Measurements from ENCODE around the gene MAP1LC3B.

Gene MAP1LC3B

GRCh38 chr16:87453326-87453725 is 61.2 kb downstream of the MAP1LC3B start:
- H3K36me3 ChIP-seq (ENCODE audit: control insufficient read depth in 2 of 2, insufficient read depth in 1 of 2, low read length in 2 of 2), result peaks cover 20 to 65% of the 10 kb centered on the region in 2 experiments; a peak in 2 of 3 replicates
- CTCF ChIA-PET, result interaction anchor here (0.9 to 1.5 kb wide), 3 partner anchors 9 to 183 kb away, joined by 3 to 7 read pairs (median 3); no protein-coding TSS in a partner anchor
- POLR2A ChIA-PET, result no interaction called here
- H3K4me3 ChIP-seq (ENCODE audit: low read depth, low read length), result no peak overlapping the region
- peaks cover 6% of the 10 kb centered on the region for H3K4me1 ChIP-seq (ENCODE audit: control insufficient read depth, insufficient read depth, low read length)
- H3K9me3 ChIP-seq (ENCODE audit: control insufficient read depth, insufficient read depth, low read depth, low read length), result no peaks in the 10 kb centered on the region
- H3K27ac ChIP-seq (ENCODE audit: extremely low read depth, low read depth, low read length), result no peak overlapping the region
- TF ChIP-seq ZNF514 (tag by site-specific recombination; IDR thresholded peaks at IDR 0.05), result no peak
- no peak for TF ChIP-seq ZFP41 (tag by site-specific recombination; IDR thresholded peaks at IDR 0.05; ENCODE audit: borderline replicate concordance)
- no peak for TF ChIP-seq ZNF558 (tag by site-specific recombination; IDR thresholded peaks at IDR 0.05)
- no peak for TF ChIP-seq ZNF23 (tag by site-specific recombination; IDR thresholded peaks at IDR 0.05; ENCODE audit: borderline replicate concordance)
- no peak for TF ChIP-seq GLI2 (tag by site-specific recombination; IDR thresholded peaks at IDR 0.05; ENCODE audit: borderline replicate concordance, low read depth)
- no peak for TF ChIP-seq SCRT1 (tag by site-specific recombination; IDR thresholded peaks at IDR 0.05; ENCODE audit: borderline replicate concordance)
- no peak for TF ChIP-seq ZNF626 (tag by site-specific recombination; IDR thresholded peaks at IDR 0.05)
- no peak for TF ChIP-seq ZNF658 (tag by site-specific recombination; IDR thresholded peaks at IDR 0.05)
- TF ChIP-seq ZNF26 (tag by site-specific recombination; IDR thresholded peaks at IDR 0.05), result no peak
- TF ChIP-seq, protein P1, sequence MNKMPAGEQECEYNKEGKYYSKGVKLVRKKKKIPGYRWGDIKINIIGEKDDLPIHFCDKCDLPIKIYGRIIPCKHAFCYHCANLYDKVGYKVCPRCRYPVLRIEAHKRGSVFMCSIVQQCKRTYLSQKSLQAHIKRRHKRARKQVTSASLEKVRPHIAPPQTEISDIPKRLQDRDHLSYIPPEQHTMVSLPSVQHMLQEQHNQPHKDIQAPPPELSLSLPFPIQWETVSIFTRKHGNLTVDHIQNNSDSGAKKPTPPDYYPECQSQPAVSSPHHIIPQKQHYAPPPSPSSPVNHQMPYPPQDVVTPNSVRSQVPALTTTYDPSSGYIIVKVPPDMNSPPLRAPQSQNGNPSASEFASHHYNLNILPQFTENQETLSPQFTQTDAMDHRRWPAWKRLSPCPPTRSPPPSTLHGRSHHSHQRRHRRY (tag by site-specific recombination; IDR thresholded peaks at IDR 0.05), result no peak
- TF ChIP-seq ZNF621 (tag by site-specific recombination; IDR thresholded peaks at IDR 0.05), result no peak
- TF ChIP-seq ZNF391 (tag by site-specific recombination; IDR thresholded peaks at IDR 0.05; ENCODE audit: borderline replicate concordance, low read depth), result no peak
